HG03175 (cell line): ENCODE measurements around the gene SLC25A52.
"Not testable (repeated sequence)": the region's sequence is repeated elsewhere in the genome, so short reads cannot be mapped to it uniquely, and the experiment has no call there.

Experiments
- ATAC-seq: cut with Tn5 transposase; IDR thresholded peaks from one replicate; pipeline ENCODE4 v1.9.1; 2021; ENCODE audit warnings: mild to moderate bottlenecking, moderate library complexity; ENCODE audit not compliant: unreplicated experiment

Gene SLC25A52

GRCh38 chr18:31760695-31761094 lies at the start of gene SLC25A52:
Gene SLC25A52, minus strand, starts transcription at chr18:31760880. Its CDS starts 219 bp downstream, at chr18:31760661.
- ATAC-seq, result no peak

- ATAC-seq, result not testable (repeated sequence)
Observed at GRCh38 chr18:31809049-31809448, 48.4 kb upstream of the SLC25A52 start.

- no peak for ATAC-seq
Observed at GRCh38 chr18:31801078-31801477, 40.4 kb upstream of the SLC25A52 start.

- not testable (repeated sequence) for ATAC-seq
Observed at GRCh38 chr18:31799257-31799656, 38.6 kb upstream of the SLC25A52 start.

GRCh38 chr18:31798399-31798798 lies 37.7 kb upstream of the SLC25A52 start:
- ATAC-seq, result no peak

GRCh38 chr18:31795747-31796146 lies 35.1 kb upstream of the SLC25A52 start:
- no peak for ATAC-seq

GRCh38 chr18:31793531-31793930 lies 32.9 kb upstream of the SLC25A52 start:
- no peak for ATAC-seq

- no peak for ATAC-seq
Observed at GRCh38 chr18:31792580-31792911, 31.9 kb upstream of the SLC25A52 start.

- peak; percentile 99 for ATAC-seq
Observed at GRCh38 chr18:31791817-31792579, 31.3 kb upstream of the SLC25A52 start.

GRCh38 chr18:31789409-31789808 lies 28.7 kb upstream of the SLC25A52 start:
- no peak for ATAC-seq

- no peak for ATAC-seq
Observed at GRCh38 chr18:31783059-31783458, 22.4 kb upstream of the SLC25A52 start.

- no peak for ATAC-seq
Observed at GRCh38 chr18:31778391-31778950, 17.8 kb upstream of the SLC25A52 start.

GRCh38 chr18:31776093-31776492 lies 15.4 kb upstream of the SLC25A52 start:
- no peak for ATAC-seq

- no peak for ATAC-seq
Observed at GRCh38 chr18:31774962-31775361, 14.3 kb upstream of the SLC25A52 start.

GRCh38 chr18:31774477-31774785 lies 13.8 kb upstream of the SLC25A52 start:
- peak; percentile 57 for ATAC-seq

GRCh38 chr18:31773774-31774476 lies 13.2 kb upstream of the SLC25A52 start:
- no peak for ATAC-seq

GRCh38 chr18:31772699-31773098 lies 12.0 kb upstream of the SLC25A52 start:
- no peak for ATAC-seq

- no peak for ATAC-seq
Observed at GRCh38 chr18:31750273-31750672, 10.4 kb downstream of the SLC25A52 start.

- no peak for ATAC-seq
Observed at GRCh38 chr18:31746396-31746795, 14.3 kb downstream of the SLC25A52 start.

- ATAC-seq, result no peak
Observed at GRCh38 chr18:31744321-31745067, 16.2 kb downstream of the SLC25A52 start.

- ATAC-seq, result not testable (repeated sequence)
Observed at GRCh38 chr18:31743600-31743999, 17.1 kb downstream of the SLC25A52 start.
